Left lung (tissue), 10 donors: ENCODE measurements around the gene TADA2A. TPM values are rescaled to one million over a fixed set of nuclear protein-coding genes. Genes with fewer than 3 reads are reported as not detected.

ENCODE experiments used
- ATAC-seq: fragments of 200-7000 bp; cut with Tn5 transposase; one replicate; pipeline ENCODE4 v1.9.1; 2020; ENCODE audit warnings: moderate library complexity
- DNase-seq, 4 donors: peaks; one replicate each; pipeline ENCODE4 v3.0.0-alpha.2; 2013 to 2020
- H3K27ac ChIP-seq, 2 donors: fragments of 200-600 bp; sonication (generic) in 1 of 2; one replicate each; pipeline versions ENCODE4 v1.5.0 to v1.8.0; 2020 to 2021
- H3K27me3 ChIP-seq, 2 donors: fragments of 200-600 bp; sonication (generic) in 1 of 2; one replicate each; pipeline versions ENCODE4 v1.5.0 to v1.8.0; 2020 to 2021
- H3K36me3 ChIP-seq, 2 donors: fragments of 200-600 bp; sonication (generic) in 1 of 2; one replicate each; pipeline versions ENCODE4 v1.5.0 to v1.8.0; 2020 to 2021
- H3K4me1 ChIP-seq, 2 donors: fragments of 200-600 bp; one replicate each; pipeline ENCODE4 v1.8.0; 2021
- H3K4me3 ChIP-seq, 2 donors: fragments of 200-600 bp; sonication (generic) in 1 of 2; one replicate each; pipeline versions ENCODE4 v1.5.0 to v1.8.0; 2020 to 2021; ENCODE audit warnings: mild to moderate bottlenecking in 1 of 2
- H3K9me3 ChIP-seq, 2 donors: fragments of 200-600 bp; sonication (generic) in 1 of 2; one replicate each; pipeline versions ENCODE4 v1.5.0 to v1.8.0; 2020 to 2021
- intact Hi-C, 2 donors: fragments of 100-400 bp; cut with DNase I; formaldehyde crosslinking; loops; one replicate each; pipeline versions ENCODE4 v1.11.2 to v1.14.2; 2022
- polyA plus RNA-seq, 6 donors: library from polyadenylated mRNA; unstranded; fragments of 120-200 nt; gene quantifications; one replicate each; pipeline ENCODE4 v1.2.1, GENCODE V29; 2013; ENCODE audit not compliant: insufficient read length in 6 of 6
- total RNA-seq, 2 donors: library from RNA; stranded (reverse); fragmentation: NEBNext Ultra II Directional; extraction: Animal tissue kit (Norgen Biotek cat#: 25700); gene quantifications; one replicate each; pipeline ENCODE4 v1.2.1, GENCODE V29; 2021
- TF ChIP-seq, protein P1 (sequence below), 2 donors: fragments of 200-600 bp; sonication (generic) in 1 of 2; IDR thresholded peaks; one replicate each; pipeline versions ENCODE4 v1.5.0 to v1.8.0; 2021; ENCODE audit warnings: antibody characterized with exemption in 2 of 2
- donor health status: DM: no; HTN: yes; CAD: no.
- donor health status: DM: no; HTN: no; CAD: no.

Gene TADA2A
- total and polyA plus RNA-seq, 8 donors, result 16.3 to 34.7 (median 28.4) TPM

DNA sequence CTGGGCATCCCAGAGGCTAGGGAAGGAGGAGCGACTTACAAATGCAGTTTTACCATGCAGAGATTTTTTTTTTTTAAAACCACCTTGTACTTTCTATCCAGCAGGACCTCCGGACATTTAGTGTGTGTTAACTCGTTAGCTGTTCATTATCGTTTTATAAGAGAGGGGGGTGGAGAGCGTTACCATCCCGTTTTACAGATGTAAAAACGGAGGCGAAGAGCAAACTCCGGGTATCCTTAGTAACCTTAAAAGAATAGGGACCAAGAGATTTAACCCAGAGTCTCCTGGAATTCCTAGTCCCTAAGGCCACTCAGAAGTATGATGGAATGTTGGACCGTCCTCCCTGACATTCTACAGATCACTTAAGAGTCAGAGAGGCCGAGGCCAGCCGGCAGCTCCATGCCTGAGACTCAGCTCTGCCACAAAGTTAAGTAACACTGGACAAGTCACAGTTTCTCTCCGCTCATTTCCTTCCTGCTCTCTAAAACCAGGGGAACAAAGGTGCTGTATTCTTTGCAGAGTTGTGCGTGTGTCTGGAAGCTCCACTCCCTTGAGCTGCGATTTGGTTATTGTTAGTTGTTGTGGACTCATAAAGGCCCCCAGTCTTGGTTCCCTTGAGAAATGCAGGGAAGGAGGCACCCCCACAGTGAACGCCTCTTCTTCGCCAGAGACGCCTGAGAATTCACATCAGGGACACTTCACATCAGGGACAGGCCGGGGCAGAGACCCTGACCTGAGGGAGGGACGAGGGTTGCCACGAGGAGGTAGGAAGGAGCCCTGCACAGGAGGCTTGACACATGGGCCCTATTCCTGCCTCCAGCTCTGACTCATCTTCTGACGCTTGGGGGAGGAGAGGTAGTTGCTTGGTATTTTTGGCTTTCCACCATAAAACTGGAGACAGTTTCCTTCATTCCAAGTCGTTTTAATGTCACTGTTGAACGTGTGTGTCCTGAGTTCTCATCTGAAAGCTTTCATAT is 84.2 kb downstream of the TADA2A start:
- peak overlapping the region; percentile 55 to 70 for H3K4me3 ChIP-seq
- TF ChIP-seq, protein P1, sequence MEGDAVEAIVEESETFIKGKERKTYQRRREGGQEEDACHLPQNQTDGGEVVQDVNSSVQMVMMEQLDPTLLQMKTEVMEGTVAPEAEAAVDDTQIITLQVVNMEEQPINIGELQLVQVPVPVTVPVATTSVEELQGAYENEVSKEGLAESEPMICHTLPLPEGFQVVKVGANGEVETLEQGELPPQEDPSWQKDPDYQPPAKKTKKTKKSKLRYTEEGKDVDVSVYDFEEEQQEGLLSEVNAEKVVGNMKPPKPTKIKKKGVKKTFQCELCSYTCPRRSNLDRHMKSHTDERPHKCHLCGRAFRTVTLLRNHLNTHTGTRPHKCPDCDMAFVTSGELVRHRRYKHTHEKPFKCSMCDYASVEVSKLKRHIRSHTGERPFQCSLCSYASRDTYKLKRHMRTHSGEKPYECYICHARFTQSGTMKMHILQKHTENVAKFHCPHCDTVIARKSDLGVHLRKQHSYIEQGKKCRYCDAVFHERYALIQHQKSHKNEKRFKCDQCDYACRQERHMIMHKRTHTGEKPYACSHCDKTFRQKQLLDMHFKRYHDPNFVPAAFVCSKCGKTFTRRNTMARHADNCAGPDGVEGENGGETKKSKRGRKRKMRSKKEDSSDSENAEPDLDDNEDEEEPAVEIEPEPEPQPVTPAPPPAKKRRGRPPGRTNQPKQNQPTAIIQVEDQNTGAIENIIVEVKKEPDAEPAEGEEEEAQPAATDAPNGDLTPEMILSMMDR (IDR thresholded peaks at IDR 0.05), result no peak
- peak overlapping the region; percentile 61 to 72 for H3K27ac ChIP-seq
- peaks cover 0 to 34% of the 10 kb centered on the region in 2 donors for H3K4me1 ChIP-seq
- H3K9me3 ChIP-seq, result no peaks in the 10 kb centered on the region
- no peaks in the 10 kb centered on the region for H3K36me3 ChIP-seq
- intact Hi-C loops, result no loop called here
- peak; percentile 8 for ATAC-seq
- DNase-seq, result peak in 3 of 4 donors; percentile 5 to 42 (median 26)
- H3K27me3 ChIP-seq, result peaks cover 0 to 37% of the 10 kb centered on the region in 2 donors

DNA sequence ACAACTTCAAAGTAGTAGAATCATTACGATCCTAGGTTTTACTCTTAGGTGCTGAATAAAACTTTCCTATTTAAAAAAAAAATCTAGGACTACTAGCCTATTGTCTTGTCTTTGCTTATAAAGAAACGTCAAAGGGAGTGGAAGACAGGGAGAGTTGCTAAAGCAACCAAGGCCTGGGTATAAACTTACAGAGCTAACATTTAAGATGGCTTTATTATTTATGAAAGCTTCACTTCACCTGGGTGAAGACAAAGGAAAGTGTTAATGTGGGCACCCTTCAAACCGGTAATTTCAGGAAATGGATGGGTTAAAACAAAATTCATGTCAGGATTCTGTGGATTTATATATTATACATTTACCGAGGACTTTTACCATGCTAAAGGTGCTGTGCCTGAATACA is 85.5 kb downstream of the TADA2A start:
- TF ChIP-seq, protein P1 (IDR thresholded peaks at IDR 0.05), result no peak
- peak overlapping the region in 1 of 2 donors; percentile 55 for H3K4me3 ChIP-seq
- intact Hi-C loops, result no loop called here
- ATAC-seq (no peak), DNase-seq (no peak)
- H3K36me3 ChIP-seq, result no peaks in the 10 kb centered on the region
- no peak overlapping the region for H3K27ac ChIP-seq
- peaks cover 0 to 37% of the 10 kb centered on the region in 2 donors for H3K27me3 ChIP-seq
- H3K4me1 ChIP-seq, result peaks cover 0 to 34% of the 10 kb centered on the region in 2 donors
- no peaks in the 10 kb centered on the region for H3K9me3 ChIP-seq

- DNase-seq, result no peak
- Histone ChIP-seq H3K4me1 (peaks cover 0 to 26% of the 10 kb centered on the region in 2 donors), H3K4me3 (no peak overlapping the region), H3K36me3 (no peaks in the 10 kb centered on the region), H3K27me3 (peaks cover 0 to 27% of the 10 kb centered on the region in 2 donors), H3K9me3 (no peaks in the 10 kb centered on the region), H3K27ac (no peak overlapping the region)
- no peak for ATAC-seq
- intact Hi-C loops, result no loop called here
- TF ChIP-seq, protein P1 (IDR thresholded peaks at IDR 0.05), result no peak
These were observed 86.8 kb downstream of the TADA2A start for GRCh38 chr17:37493249-37494027.

DNA sequence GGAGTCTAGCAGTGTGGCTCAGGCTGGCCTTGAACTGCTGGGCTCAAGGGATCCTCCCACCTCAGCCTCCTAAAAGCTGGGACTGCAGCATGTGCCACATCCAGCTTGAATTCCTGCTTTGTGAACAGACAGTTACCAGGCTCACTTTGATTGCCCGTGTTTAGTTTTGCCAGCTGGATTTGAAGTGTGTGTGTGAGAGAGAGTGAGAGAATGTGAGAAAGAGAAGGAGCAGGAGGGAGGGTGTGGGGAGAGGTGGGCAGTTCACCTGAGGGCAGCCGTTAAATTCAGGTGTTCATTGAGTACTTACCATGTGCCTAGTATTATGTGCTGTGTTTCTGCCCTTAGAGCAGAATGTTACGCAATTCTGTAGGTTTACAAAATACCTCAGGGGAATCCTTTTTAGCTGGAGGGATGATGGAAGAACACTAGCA is 87.7 kb downstream of the TADA2A start:
- H3K27me3 ChIP-seq, result peaks cover 0 to 17% of the 10 kb centered on the region in 2 donors
- intact Hi-C loops, result no loop called here
- no peak overlapping the region for H3K4me3 ChIP-seq
- TF ChIP-seq, protein P1 (IDR thresholded peaks at IDR 0.05), result no peak
- H3K4me1 ChIP-seq, result peaks cover 0 to 17% of the 10 kb centered on the region in 2 donors
- no peak for DNase-seq
- H3K9me3 ChIP-seq, result no peaks in the 10 kb centered on the region
- no peak for ATAC-seq
- no peak overlapping the region for H3K27ac ChIP-seq
- no peaks in the 10 kb centered on the region for H3K36me3 ChIP-seq
